Activated CD4-positive, alpha-beta T cell treated with anti-CD3 and anti-CD28 coated beads, Interleukin-2, Interleukin-6, amounts not matched to agents 100 ng/mL and 50 ng/mL, durations not matched to agents 16 hours and 8 hours (primary cell): ENCODE measurements around the gene NOL4L.

ENCODE experiments used
- DNase-seq: peaks from one replicate; pipeline ENCODE4 v3.0.0-alpha.2; 2020

NOL4L gene

DNA sequence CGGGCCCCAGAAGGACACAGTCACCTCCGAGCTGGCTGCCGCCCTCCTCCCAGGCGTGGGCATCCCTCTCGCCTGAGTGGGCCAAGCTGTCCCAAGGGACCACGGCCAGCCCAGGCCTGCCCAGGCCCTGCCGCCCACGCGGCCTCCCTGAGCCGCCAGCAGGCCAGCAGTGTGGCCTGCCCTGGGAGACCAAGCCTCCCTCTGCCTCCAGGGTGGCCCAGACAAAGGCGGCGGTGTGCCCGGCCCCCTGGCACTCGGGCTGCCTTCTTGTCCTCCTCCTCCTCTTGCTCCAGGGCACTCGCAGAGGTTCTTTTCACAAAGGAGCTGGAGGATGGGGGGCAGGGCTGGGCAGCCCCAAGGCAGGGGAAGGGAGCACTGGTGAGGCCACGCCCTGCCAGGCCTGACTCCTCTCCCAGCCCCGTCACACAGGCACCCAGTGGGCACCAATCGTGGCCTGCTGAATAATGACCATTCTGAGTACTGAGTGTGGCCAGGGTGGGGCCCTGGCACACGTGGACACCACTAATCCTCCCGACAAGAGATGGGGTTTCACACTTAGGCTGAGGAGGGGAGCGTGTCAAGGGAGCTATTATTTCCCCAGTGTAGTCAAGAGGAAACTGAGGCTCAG lies 25.3 kb downstream of the NOL4L start:
- DNase-seq, result no peak

DNA sequence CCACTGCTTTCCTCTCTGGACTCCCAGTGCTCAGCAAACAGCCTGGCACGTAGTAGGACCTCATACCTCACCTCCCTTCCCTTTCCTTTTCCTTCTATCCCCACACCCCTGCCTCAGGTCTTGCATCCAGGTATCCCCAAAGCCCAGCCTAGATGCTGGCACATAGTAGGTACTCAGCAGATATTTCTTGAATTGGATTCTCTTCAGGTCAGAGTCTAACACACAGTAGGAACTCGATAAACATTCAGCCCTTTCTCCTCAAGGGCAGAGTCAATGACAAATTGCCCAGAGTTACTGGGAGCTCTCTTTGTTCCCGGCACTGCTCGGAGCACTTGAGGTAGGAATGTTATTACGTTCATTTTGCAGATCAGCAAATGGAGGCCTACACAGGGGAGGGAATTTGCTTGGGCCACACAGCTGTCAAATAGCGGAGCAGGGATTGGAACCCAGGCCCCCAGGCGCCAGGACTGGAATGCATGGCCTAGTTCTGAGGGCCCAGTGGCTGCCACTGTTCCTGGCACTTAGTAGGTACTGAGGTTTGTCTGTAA lies 25.9 kb downstream of the NOL4L start:
- DNase-seq, result no peak

DNA sequence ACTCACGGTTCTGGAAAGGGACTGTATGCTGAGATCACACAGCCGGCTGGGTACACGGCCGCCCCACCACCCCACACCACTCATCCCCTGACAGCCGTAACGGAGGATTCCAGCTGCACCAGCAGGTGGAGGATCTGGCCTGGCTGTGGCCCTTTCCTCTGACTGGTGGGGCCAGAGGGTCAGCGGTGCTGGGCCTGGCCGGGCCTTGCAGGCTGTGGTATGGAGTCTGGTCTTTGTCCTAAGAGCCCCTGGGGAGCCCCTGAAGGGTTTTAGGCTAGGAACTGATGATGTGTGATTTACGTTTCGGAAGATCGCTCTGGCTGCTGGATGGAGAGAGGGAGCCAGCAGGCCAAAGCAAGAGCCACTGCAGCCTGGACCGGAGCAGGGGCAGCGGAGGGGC lies 26.6 kb downstream of the NOL4L start:
- no peak for DNase-seq

DNA sequence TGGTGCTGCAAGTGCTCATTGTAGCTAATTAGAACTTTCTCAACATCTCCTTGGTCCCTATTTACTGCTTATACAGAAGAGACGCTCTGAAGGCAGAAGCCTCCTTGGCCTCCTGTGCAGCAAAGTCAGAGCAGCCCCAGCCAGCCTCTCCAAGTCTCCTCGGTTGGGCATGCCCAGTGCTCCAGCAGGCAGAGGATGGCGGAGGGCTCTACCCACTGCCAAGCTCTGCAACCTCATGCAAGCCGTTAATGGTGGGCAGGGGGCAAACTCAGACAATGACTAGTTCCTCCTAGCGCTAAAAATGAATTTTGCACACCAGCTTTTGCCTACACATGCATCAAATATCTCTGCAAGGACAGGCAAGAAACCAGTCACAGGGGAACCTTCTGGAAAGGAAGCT lies 27.8 kb downstream of the NOL4L start:
- DNase-seq, result no peak

DNA sequence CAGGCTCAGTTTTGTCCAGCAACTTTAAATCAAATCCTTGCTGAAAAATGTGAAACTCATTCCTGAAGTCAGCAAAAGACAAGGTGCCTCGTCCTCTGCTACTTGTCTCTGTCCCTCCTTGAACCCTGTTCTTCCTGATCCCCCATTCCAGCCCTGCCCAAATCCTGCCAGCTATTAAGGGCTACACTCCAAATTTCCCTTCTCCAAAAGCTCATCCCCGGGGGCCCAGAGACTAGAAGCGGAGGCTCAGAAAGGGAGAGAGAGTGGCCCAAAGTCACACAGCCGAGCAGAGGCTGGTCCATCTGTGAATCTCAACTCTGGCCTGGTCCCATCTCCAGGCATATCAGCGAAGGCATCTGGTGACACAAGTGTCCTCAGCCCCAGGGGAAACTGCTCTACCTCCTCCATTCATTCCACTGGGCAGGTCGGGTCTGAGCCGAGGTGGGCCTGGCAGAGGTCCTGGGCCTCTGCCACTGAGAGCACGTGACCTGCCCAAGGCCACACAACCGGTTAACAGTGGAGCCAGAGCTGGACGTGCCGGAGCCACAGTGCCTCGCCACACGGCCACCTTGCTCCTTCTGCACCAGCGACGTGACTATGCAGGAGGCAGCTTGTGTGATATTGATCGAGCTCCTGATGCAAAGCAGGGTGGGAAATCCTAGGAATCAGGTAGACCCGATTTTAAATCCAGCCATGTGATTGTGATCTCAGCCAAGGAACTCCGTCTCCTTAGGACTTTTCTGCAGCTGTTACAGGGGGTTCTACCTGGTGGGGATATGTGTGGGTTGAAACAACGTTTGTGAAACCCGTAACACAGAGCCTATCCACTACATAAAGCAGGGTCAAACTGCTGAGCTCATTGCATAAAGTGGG lies 28.6 kb downstream of the NOL4L start:
- DNase-seq, result no peak

DNA sequence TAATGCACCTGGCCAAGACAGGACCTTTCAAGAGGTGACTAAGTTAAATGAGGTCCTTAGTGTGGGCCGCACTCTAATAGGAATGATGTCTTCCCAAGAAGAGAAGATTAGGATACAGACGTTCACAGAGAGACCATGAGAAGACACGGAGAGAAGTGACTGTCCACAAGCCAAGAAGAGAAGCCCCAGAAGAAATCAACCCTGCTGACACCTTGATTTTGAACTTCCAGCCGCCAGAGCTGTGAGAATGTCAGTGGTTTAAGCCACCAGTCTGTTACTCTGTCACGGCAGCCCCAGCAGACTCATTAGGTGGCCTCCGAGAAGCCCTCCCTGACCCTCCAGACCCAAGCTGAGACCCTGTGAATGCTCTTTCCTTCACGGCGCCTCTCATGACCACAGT lies 29.5 kb downstream of the NOL4L start:
- no peak for DNase-seq

DNA sequence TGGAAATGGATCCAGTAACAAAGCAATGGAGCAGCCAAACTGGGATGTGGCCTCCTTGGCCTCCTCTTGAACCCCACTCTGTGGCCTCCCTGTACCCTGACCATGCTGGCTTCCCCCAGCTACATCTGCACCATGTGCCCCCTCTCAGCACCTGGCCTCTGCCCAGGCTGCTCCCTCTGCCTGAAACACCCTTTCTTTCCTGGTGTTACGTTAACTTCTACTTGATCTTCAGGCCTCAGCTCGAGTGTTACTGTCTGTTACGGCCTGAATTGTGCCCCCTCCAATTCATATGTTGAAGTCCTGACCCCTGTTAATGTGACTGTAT lies 30.2 kb downstream of the NOL4L start:
- DNase-seq, result no peak

DNA sequence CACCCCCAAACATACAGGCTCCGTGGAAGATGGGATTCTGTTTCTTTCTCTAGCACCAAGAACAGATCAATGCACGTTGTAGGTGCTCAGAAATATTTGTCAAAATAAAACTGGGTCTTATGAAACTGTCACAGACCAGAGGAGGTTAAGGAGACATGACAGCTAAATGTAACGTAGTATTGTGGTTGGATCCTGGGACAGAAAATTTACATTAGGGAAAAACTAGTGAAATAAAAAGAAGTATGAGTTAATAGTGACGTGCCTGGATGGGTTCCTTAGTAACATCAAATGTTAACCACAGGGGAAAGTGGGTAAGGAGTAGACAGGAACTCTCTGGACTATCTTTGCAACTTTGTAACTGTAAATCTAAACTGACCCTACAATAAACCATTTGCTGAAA lies 31.5 kb downstream of the NOL4L start:
- no peak for DNase-seq

DNA sequence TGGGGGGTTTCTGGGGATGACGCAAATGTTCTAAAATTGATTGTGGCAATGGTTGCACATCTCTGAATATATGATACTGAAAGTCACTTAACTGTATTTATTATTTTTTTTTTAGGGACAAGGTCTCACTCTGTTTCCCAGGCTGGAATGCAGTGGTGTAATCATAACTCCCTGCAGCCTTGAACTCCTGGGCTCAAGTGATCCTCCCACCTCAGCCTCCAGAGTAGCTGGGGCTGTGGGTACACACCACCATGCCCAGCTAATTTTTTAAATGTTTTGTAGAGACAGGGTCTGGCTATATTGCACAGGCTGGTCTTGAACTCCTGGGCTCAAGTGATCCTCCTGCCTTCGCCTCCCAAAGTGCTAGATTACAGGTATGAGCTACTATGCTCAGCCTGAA lies 33.4 kb downstream of the NOL4L start:
- DNase-seq, result no peak

DNA sequence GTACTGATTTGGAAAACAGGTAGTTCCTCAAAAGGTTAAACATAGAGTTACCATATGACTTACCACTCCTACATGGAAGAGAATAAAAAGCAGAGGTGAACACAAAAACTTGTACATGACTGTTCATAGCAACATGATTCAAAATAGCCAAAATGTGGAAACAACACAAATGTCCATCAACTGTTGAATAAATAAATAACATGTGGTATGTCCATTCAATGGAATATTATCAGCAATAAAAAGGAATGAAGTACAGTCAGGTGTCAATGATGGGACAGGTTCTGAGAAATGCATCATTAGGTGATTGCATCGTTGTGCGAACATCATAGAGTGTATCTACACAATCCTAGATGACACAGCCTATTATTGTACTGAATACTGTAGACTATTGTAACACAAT lies 35.3 kb downstream of the NOL4L start:
- DNase-seq, result no peak

DNA sequence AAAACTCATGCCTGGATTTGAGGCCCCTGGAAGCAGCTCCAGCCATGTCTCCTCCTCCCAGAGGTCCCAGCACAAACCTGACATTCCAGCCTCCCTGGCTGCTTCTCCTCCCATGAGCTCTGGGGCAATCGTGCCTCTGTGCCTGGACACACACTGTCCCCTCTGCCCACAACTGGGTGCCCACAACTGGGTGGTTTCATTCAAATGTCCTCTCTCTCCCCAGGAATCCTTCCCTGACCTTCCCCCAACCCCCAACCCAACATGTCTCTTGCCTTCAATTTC lies 37.4 kb downstream of the NOL4L start:
- no peak for DNase-seq

DNA sequence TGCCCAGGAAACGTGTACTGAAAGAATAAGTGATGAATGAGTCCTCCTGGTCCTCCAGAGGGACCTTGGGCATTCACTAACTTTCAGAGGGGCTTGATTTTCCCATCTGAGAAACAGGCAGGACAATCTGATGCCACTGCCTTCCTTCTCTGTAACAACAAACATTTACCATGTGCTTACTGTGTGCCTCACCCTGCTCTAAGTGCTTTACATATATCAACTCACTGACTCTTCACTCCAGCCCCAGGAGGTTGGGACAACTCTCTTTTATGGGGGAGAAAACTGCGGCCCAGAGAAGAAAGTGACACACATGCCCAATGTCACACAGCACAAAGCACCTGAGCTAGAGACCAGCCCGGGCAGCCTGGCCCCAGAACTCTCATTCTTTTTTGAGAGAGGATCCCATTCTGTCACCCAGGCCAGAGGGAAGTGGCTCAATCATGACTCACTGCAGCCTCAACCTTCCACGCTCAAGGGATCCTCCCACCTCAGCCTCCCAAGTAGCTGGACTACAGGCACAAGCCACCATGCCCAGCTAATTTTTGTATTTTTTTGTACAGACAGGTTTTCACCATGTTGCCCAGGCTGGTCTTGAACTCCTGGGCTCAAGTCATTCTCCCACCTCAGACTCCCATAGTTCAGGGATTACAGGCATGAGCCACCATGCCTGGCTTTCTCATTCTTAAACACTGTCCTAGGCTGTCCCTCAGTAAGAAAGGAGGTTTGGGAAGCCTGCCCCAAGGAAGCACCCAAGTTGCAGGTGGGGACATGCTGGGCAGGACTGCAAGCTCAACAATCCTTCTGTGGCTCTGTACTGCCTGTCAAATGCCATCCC lies 38.0 kb downstream of the NOL4L start:
- no peak for DNase-seq

DNA sequence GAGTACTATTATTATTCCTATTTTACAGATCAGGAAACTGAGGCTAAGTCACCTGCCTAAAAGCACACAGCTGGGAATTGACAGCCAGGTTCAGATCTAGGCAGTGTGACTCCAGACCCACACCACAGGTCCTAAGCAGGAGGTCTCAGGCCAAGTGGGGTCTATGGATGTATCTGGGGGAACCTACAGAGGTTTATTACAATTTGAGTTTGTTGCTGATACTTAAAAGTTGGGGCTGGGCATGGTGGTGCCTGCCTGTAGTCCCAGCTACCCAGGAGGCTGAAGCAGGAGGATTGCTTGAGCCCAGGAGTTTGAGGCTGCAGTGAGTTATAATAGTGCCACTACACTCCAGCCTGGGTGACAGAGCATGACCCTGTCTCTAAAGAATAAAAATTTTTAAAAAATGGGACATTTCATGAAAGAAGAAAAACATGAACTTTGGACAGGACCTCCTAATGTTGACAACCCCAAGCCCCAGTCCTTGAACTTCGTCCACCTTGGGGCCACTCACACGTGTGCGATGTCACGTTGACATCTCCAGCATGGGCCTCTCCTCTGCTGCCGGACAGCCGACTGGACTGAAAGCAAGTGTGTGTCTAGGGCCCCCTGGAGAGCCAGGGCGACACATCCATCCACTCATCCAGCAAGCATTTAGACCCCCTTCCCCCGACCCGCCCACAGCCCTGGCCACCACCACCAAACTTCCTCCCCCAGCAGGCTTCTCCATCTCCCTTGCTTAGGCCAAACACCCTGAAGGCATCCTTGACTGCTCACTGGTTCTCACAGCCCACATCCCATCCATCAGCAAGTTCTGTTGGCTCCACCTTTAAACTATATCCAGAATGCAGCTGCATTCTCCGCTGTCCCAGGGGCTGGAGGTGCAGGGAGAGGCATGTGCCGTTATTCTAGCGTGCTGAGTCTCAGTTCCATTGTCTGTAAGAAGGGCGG lies 40.0 kb downstream of the NOL4L start:
- DNase-seq, result no peak

DNA sequence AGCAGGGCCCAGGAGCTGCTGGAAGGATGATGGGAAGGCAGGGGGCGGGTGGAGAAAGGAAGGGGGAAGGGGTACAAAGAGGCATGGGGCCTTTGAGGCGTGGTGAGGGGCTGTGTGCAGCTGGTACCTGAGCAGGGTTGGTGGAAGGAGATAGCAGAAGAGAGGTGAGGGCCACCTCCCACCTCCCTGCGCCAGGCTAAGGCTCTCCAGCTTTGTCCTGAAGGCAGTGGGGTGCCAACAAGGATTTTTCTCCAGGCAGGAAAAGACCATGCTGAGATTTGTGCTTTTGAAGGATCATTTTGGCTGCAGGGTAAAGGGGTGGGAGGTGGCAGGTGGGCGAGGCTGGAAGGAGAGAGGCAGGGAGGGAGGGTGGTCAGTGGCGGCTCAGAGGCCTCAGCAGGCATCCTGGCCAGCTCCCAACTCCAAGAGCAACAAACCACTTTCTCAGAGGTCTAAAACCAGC lies 40.8 kb downstream of the NOL4L start:
- no peak for DNase-seq

DNA sequence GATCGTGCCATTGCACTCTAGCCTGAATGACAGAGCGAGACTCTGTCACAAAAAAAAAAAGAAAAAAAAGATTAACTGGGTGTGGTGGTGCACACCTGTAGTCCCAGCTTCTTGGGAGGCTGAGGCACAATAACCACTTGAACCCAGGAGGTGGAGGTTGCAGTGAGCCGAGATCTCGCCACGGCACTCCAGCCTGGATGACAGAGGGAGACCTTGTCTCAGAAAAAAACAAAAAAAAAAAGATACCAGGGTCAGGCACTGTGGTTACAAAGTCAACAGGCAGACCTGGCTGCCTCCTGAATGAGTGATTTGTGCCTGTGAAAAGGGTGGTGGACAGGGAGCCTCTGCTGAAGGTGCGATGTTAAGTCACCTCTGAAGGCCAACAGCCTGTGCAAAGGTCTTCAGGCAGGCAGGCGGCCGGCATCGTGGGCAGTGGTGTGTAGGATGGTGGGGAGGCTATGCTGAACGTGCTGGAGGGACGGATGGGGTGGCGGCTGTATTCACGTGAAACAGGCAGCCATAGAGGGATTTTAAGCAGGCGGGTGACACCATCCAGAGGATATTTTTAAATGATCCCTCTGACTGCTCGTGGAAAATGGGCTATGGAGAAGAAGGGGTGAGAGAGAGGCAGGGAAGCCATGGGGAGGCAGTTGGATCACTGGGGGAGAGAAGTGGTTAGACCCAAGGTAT lies 41.4 kb downstream of the NOL4L start:
- DNase-seq, result no peak

DNA sequence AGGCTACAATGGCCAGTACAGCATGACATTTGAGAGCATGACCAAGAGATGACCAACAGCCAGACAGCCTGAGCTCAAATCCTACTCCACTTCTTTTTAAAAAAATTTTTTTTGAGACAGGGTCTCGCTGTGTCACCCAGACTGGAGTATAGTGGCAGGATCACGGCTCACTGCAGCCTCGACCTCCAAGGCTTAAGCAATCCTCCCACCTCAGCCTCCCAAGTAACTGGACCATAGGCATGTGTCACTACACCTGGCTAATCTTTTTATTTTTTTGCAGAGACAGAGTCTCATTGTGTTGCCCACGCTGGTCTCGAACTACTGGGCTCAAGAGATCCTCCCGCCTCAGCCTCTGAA lies 42.9 kb downstream of the NOL4L start:
- DNase-seq, result no peak

DNA sequence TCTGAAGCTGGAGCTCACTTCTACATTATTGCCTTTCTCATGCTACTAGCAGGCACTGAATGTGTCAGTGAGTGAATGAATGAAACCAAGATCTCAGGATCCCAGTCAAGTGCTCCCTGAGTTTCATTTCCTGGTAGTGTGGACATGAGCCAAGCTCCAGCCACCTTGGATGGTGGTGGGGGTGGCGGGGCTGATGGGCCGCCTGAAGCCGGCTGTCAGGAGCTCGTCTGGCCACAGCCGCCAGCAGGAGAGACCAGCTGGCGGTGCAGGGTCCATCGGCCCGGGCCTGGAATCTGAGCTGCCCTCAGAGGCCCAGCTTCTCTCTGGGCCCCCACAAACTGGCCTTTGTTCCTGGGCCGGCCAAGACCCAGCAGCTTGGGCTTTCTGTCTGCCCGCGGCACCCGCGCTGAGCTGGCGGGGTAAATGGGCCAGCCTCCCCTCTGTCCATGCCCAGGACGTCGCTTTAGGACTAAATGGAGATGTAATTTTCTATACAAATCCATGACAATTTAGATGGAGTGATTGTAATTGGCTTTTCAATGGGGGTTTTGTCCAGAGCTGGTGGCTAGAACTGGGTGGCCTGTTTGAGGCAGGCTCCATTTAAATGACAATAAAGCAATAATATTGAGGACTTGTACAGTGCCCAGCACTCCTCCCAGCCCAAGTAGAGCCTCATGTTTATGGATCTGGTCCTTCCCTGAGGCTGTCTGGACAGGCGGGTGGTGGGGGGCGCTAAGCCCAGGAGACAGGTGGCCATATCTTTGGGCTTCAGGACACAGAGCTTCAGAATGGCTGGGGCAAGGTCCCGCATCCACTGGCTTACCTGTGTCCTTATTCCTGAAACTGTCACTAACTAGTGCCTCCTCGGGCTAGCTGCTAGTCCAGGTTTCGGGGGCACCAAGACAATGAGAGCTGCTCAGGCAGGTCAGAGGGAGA lies 43.5 kb downstream of the NOL4L start:
- DNase-seq, result no peak

DNA sequence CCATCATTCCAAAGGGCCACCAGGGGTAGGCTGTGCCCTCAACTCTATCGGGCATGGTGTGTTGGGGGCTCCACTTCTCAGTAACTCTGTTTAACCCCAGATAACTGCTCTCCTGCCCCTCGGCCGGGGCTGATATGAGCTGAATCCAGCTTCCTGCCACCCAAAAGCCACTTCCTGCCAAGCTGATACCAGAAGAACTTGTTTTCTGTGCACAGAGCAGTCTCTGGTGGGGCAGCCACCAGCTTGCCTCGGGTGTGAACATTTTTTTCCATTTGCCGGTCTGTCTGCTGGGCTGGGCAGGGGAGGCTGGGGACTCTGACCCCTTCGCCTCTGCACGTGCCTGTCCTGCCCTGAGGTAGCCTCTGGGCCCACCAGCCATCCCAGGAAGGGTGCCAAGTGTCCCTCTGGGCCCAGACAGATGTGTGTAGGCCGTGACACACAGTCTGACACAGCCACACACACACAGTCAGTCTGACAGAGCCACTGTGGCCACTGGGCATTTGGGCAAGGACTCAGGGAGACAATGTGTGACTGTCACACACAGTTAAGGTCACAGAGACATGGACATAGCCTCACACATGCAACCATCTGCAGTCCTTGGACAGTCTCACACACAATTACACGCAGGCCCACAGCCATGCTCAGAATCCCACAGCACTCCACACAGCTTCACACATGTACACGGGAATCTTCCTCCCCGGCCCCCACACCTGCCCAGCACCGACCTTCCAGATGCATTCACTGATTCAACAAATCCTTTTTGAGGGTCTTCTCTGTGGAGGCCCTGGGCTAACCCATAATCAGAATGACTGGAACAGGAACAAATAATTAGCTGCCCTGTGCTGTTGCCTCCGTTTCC lies 45.1 kb downstream of the NOL4L start:
- DNase-seq, result peak; percentile 87

DNA sequence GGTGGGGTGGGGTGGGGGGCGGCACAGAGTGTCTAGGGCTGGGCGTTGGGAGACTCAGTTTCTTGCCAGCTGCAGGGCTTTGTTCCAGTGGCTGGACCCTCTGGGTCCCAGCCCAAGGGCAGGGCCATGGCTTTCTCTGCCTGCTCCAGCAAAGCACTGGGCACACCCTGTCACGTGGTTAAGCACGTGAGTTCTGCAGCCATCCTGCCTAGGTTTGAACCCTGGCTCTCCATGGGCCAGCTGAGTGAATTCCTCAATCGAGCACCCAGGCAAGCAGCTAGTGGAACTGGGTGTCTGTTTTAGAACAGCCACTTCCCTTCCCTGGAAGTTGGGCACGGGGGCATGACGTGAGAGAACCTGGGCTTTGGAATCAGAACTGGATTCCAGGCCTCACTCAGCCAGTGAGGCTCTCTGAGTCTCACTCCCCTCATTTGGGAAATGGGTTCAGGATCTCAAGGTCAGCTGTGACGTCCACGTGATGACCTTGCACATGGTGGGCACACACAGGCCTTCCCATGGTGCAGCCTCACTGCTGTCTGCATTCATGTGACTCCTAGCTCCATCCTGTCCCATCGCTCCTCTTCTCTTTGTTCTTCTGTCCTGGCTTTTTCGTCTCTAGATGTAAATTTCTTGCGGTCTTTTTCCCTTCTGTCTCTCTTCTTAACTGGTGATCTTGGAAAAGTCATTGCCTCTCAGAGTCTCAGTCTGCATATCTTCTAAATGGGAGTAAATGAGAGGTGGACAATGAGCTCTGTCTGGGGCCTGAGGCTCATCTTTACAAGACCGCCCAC lies 45.9 kb downstream of the NOL4L start:
- DNase-seq, result peak; percentile 63
